NCI-H1694 treated with DMSO at 0.1 percent for 48 hours (cell line): ENCODE data around the gene RIC8A.
A peak's percentile ranks its signal among the peaks of the same experiment; 100 is the strongest.

ENCODE experiments used
- DNase-seq: peaks from one replicate; lab custom pipeline; 2025; lab: John Stamatoyannopoulos, UW

RIC8A gene

DNA sequence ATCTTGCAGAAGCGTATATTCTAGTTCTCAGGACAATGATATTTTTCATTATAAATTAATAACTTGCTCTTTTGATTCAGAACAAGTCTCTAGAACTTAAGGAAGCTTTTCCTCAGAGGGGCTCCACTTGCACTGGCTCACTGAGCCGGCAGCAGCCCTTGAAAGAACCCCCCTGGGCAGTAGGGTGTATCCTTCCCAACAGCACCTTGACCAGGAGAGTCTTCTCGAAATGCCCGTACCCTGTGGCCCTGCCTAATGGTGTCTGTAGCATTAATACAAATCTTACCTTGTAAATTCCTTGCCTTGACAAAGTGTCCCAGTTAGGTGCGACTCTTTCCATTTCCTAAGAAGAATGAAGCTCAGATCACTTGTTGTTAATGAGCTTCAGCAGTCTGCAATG lies 42.8 kb downstream of the RIC8A start:
- no peak for DNase-seq

DNA sequence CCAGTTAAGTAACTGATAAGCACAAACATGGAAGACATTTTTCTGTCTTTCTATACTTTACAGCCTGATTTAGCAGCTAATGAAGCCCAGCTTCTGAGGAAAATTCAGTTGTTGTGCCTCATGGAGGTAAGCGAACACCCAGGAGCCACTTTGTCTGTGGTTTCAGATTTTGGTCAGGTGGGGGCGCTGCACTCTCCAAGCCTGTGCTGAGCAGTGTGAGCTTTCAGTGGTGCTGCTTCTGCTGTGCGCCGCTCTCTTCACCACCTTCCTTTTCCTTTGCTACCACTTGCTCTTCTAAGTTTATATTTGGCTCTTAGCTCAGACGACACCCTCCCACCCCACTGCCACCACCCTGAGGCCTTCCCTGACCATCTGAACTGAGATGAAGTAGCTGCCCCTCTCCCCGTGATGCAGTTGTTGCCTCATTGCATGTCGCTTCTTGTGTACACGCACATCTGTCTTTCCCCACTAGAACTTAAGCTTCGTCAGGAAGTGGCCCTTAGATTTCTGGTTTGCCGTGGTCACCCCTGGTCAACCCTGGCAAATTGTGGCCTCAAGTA lies 43.3 kb downstream of the RIC8A start:
- peak; percentile 51 for DNase-seq

DNA sequence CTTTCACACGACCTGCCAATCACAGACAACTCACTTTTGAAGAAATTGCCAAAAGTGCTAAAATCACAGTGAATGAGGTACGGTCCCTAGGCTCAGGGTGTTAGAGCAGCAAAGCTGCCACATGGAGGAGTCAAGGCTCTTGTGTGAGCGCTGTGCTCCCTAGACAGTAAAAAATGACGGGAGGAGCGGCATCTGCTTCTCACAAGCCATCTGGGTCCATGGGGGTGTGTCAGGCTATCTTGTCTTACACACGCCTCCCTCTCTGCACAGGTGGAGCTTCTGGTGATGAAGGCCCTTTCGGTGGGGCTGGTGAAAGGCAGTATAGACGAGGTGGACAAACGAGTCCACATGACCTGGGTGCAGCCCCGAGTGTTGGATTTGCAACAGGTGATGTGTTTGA lies 44.0 kb downstream of the RIC8A start:
- DNase-seq, result no peak

DNA sequence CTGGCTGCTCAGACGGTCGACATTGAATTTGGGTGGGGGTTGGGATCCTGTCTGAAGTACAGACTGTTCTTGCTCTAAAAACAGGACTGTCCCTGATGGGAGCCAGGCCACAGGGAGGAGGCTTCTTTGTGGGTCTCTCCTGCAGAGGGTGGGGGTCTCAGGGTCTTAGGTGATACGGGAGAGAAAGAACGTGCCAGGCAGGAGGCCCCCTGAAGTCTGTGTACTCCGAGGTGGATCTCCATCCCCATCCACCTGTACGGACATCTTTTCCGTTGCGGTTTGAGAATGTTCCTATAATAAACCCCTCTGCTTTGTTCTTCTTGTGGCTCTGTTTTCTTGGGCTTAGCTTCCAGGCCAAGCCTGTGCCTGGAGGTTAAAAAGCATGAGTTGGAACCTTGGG lies 45.2 kb downstream of the RIC8A start:
- no peak for DNase-seq

DNA sequence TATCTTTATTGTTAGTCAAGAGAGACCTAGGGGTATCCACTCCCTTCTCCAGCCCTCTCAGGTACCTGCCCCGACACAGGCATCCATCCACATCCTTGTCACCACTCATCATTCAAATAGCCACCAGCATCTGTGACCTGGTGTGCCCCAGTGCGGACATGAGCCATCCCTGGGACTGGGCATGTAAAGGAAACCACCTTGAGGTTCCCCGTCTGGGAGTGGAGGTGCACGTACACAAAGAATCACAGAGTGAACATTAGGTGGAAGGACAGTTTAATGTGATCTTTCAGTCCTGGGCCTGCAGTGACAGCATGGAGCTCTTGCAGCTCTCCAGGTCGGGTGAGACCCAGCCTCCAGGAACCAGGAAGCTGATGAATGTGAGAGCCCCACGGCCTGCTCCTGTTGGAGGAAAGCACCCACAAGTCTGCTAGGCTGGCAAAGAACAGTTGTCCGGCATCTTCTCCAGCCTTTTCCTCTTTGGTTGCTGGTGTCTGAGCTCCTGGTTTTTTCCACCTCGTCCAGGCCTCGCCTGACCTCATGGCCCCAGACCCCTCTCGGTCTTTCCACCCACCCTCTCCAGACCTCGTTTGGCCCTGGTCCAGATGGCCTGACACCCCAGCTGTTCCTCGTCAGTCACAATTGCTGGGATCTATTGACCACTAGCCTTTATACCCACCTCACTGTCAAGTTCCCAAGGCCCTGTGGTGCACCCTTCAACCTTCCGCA lies 45.8 kb downstream of the RIC8A start:
- DNase-seq, result no peak

DNA sequence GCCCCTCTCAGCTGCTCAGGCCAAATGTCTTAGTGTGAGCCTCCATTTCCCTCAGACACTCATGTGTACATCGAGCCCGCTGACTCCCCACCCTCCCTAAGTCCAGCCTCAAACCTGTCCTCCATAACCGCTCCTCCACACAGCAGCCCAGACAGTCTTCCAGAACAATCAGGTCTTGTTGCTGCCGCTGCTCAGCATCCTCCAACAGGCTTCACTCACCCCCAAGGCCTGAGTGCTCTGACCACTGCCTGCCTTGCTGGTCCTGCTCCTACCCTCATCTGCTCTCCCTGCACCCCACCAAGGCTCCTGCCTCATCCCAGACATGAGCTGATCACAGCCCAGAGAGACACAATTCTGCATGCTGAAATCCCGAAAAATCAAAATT lies 46.4 kb downstream of the RIC8A start:
- DNase-seq, result no peak

DNA sequence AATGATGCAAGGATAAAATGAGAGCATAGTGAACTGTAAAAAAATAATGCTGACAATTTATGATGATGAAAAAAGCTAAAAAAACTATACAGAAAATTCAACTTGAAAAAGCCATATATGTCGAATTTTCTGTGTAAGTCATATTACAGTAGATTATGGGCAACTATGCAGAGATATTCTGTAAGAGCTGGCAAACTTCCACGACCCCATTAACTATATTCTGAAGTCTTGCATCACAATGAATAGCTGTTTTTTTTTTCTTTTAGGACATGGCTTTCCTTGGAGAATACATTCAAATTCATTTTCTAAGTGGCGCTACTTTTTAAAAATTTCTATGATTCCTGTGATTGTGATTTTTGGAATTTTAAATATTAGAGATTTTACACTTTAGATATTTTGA lies 47.7 kb downstream of the RIC8A start:
- DNase-seq, result no peak

DNA sequence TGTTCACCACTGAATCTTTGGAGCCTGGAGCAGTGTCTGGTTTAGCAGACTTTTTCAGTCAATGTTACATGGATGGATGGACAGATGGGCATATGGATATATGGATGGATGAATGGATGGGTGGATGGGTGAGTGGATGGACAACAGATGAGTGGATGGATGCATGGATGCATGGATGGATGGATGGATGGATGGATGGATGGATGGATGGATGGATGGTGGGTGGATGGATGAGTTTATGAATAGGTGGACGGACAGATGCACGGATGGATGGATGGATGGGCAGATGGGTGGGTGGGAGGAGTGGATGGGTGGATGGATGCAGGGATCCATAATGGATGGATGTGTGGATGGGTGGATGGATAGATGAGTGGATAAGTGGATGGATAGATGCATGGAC lies 48.3 kb downstream of the RIC8A start:
- no peak for DNase-seq

DNA sequence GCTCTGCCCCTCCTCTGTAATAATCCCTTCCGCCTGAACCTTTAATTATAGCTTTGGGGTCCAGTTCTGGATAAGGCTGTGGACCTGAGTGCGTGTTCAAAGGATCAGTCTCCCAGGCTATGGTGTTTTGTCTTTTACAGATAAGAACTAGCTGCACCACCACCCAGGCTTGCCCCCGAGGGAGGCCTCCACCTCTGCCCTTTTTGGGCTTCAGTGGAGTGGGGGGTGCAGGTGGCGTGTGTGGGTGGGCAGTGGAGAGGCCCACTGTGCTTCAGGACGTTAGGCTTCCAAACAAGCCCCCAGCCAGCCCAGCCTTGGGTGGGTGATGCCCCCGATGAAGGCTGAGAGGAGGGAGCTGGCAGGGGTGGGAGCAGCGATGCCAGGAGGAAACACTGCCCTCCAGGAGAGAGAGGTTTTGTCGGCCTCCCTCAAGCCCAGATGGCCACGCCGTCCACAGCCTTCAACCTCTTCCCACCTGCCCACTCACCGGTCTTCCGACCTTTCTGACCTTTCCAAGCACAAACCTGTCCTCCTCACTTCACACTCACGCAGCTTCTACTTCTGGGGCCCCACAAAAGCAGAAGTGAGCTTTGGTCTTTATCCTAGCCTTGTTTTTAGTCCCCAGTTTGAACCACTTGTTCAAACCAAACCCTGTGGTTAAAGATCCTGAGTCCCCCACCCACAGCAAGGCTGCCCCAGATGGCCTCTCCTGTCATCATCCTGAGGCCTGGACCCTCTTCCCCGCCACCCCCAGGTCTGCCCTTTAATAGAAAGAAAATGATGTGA lies 49.6 kb downstream of the RIC8A start:
- DNase-seq, result no peak

DNA sequence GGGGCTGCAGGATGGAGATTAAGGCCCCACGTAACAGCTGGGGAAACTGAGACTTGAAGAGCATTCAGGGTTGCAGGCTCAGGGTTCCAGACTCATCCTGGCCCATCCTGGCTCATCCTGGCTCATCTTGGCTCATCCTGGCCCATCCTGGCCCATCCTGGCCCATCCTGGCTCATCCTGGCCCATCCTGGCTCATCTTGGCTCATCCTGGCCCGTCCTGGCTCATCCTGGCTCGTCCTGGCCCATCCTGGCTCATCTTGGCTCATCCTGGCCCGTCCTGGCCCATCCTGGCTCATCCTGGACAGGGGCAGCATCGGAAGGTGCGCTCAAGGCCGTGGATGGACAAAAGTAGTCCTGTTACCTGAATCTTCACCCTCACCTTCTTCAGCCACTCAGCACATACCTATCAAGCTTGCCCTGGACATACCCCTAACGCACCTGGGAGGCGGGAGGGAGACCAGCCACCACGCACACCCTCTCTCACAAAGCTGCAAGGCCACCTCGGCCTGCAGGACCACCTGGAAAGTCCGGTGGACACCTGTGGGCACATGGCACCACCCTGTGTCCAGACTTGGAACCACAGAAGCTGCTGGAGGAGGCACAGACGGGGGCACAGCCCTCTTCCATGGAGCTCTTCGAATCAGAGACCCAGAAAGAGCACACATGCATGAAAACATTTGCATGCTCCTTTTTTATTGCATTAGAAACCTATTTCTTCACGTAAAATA lies 50.4 kb downstream of the RIC8A start:
- no peak for DNase-seq

DNA sequence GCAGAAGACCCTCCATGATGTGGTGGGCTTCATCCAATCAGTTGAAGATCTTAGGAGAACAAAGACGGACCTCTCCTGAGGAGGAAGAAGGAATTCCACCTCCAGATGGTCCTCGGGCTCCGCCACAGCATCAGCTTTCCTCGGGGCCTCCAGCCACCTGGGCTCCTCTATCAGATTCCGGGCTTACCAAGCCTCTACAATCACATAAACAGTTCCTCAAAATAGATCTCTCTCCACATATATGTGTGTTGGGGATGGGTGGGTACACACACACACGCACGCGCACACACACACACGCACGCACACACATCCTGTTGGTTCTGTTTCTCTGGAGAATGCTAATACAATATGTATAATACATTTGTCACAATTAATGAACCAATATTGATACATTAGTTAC lies 51.9 kb downstream of the RIC8A start:
- no peak for DNase-seq

DNA sequence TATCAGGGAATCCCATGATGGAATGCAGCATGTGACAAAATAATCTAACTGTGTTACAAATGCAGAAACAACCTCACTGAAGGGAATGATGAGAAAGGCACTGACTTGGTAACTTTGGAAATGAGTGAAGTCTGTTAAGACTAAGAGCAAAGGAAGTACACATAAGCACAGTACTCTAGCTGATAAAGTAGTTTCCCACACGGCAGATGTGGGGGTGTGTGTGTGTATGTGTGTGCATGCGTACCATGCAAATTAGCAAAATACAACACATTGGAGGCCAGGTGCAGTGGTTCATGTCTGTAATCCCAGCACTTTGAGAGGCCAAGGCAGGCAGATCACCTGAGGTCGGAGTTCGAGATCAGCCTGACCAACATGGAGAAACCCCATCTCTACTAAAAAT lies 54.1 kb downstream of the RIC8A start:
- DNase-seq, result no peak
